Activated T-helper 1 cell treated with anti-CD3 and anti-CD28 coated beads, Interleukin-2, amount 50 U/mL, for 16 hours (primary cell): ENCODE results near the gene ZNF586.
"Not testable (repeated sequence)": the region's sequence is repeated elsewhere in the genome, so short reads cannot be mapped to it uniquely, and the experiment has no call there.

Experiments
- DNase-seq, 2 donors: peaks; one replicate each; pipeline ENCODE4 v3.0.0-alpha.2; 2020; ENCODE audit warnings: low read depth in 1 of 2, low spot score in 1 of 2

Gene ZNF586

DNA sequence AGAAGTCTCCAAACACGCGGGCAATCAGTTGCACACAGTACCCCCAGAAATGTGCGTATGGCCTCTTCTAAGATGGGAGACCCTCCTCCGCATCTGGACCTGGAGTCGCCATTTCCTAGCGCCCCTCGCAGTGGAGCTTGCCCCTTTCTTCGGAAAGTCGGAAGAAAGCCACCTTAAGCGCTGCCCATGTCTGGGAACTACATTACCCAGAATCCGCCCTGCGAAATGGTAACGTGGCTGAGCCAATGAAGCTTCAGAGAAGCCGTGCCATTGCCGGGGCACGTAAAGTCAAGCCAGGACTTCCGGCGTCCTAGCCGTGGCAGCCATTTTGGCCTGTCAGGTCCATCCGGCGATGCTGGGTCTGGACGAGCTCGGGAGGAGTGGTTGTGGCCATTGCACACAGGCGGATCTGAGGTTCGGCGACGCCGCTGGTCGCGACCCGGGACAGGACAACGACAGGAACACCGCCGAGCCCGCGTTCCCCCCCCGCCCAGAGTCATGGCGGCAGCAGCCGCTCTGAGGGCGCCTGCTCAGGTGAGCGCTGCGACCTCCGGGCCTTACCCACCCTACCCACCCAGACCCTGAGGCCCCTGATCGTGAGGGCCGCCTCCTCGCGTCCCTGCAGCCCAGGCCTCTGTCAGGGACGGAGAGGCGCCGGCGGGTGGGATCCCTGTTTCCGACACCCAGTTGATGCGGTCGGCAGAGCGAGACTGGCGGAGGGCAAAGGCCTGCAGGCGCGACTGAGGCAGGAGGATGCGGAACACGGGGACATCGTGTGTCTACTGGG lies at the start of gene ZNF586:
Gene ZNF586, plus strand, starts transcription at position 332 of the 787 bp plus-strand sequence. Its CDS starts 167 bp downstream, at position 499.
- peak; percentile 76 to 78 for DNase-seq

DNA sequence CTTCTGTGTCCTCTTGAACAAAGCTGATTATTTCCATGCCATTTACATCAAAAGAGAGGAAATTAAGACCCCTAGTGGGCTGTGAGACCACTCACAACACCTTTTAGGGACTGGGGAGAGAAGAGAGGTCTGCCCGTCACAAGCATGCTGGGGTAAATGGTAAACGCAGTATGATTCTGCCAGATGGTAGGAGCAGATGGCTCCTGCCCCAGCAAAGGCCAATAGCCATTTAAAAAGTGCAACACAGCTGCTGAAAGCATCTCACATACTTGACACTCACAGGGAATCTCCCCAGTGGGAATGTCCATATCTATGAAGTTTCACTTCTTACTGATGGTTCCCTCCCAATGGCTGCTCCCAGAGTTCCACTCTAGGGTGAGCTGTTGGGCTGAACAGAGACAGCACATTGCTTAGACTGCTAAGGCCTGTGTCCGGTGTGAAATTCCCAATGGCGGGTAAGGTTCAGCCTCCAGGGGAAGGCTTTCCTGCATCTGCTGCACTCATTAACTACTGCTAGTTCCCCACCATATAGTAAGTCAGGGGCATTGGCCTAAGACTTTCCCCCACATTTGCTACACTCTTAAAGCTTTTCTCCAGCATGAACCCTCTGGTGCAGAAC lies 49.5 kb upstream of the ZNF586 start:
- no peak for DNase-seq

DNA sequence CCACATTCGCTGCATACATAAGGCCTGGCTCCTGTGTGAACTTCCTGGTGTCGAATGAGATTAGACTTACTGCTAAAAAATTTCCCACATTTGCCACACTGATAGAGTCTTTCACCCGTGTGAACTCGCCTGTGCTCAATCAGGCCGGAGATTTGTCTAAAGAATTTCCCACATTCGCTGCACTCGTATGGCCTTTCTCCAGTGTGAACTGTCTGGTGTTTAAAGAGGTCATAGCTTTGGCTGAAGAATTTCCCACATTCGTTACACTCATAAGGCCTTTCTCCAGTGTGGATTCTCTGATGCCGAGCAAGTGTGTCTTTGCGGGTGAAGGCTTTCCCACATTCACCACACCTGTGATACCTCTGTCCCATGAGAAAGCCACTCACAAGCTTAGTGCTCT lies 48.6 kb upstream of the ZNF586 start:
- DNase-seq = no peak

DNA sequence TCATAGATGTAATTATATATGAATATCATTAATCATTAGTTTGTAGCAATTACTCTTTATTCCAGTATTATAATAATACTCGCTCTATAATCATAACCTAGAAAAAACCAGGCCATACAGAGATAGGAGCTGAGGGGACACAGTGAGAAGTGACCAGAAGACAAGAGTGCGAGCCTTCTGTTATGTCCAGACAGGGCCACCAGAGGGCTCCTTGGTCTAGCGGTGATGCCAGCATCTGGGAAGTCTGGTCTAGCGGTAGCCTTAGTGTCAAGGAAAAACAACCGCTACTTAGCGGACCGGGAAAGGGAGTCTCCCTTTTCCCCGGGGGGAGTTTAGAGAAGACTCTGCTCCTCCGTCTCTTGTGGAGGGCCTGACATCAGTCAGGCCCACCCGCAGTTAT lies 31.2 kb upstream of the ZNF586 start:
- DNase-seq = peak in 1 of 2 donors; percentile 8

DNA sequence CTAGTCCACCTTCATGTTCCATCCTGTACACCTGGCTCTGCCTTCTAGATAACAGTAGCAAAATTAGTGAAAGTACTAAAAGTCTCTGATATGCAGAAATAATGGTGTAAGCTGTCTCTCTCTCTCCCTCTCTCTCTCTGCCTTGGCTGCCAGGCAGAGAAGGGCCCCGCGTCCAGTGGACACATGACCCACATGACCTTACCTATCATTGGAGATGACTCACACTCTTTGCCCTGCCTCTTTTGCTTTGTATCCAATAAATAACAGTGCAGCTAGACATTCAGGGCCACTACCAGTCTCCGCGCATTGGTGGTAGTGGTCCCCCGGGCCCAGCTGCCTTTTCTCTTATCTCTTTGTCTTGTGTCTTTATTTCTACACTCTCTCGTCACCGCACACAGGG lies 30.7 kb upstream of the ZNF586 start:
- not testable (repeated sequence) for DNase-seq

DNA sequence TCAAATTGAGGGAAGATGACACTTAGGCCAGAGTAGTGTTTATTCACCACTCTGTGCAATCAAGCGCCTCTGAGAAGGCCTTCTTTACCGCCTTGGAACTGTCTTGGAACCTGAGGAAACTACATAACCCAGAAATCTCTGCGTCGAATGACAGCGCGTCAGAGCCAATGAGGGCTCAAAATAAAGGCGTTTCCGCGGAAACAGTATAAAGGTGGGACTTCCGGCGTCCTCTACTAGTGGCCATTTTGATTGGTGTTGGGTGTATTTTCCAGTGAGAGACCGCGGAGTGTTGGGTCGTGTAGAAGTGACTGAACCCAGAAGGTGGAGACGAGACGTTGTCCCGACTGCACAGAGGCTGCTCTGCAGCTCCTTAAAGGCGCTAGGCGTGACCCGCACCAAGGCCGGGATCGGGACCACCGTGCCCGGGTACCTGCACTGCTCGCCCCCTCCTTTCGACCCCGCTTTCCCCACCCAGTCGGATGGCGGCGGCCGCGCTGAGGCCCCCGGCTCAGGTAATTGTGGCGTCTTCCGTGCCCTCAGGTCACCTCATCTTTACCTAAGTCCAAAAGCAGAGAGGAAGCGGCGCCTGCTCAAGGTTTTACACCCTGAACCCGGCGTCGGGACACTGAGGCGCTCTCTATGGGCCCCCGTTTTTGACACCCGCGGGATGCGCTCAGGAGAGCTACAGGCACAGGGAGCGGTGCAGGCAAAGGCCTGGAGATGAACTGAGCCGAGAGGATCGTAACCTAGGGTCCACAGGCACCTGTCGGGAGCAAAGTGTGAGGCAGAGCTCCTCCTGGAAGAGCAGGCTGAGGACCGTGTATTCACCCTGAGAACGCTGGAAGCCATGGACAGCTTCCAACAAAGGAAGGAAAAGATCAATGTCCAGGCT lies 22.6 kb upstream of the ZNF586 start, which contains the start of gene ZNF776:
Gene ZNF776, plus strand, starts transcription at position 236 of the 892 bp plus-strand sequence. Its CDS starts 244 bp downstream, at position 480.
- peak; percentile 56 to 65 for DNase-seq

DNA sequence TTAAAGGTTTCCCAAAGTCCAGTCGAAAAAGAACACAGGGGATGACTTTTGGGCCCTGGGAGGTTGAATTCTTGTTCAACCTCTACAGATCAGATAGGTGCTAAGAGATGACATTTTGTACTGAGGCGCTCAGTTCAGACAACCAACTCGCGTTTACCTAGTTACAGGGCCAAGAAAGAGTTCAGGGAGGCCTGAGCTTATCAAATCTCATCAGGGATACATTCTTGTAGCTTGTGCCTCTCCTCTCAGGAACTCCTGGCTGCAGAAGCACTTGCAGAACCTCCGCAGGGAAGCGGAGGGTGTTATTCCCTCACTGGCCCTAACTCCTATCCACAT lies 22.0 kb upstream of the ZNF586 start:
- no peak for DNase-seq

DNA sequence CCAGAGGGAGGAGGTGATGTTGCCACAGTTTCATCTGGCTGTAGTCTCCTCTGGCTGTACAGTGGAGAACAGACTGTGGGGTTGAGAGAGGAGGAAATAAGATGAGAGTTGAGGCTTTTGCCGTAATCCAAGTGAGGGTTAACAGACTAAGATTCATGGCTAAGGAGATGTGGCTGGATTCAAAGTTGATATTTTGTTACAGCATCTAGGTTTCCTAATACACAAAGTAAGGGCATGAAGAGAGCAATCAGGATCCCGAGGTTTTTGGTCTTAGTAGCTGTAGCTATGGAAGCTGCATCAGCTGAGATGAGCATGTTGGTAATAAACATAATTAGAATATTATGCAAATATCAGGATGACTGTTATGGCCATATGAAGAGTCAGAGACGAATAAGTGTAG lies 21.4 kb upstream of the ZNF586 start:
- DNase-seq = no peak

DNA sequence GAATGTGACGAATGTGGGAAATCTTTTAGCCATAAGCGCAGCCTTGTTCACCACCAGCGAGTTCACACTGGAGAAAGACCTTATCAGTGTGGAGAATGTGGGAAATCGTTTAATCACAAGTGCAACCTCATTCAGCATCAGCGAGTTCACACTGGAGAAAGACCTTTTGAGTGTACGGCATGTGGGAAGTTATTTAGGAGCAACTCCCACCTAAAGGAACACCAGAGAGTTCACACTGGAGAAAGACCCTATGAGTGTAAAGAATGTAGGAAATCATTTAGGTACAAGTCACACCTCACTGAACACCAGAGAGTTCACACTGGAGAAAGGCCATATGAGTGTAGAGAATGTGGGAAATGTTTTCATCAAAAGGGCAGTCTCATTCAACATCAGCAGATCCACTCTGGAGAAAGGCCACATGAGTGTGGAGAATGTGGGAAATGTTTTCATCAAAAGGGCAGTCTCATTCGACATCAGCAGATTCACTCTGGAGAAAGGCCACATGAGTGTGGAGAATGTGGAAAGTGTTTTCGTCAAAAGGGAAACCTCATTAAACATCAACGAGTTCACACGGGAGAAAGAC lies 15.3 kb upstream of the ZNF586 start:
- no peak for DNase-seq

DNA sequence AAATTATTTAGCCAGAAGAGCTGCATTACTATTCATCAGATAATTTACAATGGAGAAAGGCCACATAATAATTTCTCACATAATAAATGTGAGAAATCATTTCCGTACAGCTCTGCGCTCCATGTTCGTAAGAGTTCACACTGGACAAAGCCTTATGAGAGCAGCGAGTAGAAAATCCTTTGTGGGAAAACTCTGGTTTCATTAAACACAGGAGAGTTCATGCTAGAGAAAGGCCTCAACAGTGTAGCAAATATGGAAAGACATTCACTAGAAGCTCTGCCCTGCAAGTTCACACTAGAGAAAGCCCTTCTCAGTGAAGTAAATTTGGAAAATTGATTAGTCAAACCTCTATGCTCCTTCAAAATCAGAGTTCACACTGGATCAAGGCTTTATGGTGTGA lies 14.4 kb upstream of the ZNF586 start:
- DNase-seq = no peak

DNA sequence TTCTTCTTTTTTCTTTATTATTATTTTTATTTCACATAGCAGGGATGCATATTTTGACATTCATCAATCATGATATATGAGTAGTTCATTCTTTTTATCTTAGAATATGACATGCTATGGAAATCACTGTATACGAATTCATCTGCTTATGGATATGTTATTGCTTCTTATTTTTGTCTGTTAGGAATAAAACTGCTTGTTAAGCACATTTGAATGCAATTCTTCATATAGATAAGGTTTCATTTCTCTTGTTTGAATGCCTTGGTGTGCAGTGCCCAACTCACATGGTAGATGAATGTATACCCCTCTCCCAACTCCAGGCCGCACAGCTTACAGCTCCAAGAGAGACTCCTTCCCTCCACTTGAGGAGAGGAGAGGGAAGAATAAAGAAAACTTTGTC lies 11.5 kb upstream of the ZNF586 start:
- no peak for DNase-seq

DNA sequence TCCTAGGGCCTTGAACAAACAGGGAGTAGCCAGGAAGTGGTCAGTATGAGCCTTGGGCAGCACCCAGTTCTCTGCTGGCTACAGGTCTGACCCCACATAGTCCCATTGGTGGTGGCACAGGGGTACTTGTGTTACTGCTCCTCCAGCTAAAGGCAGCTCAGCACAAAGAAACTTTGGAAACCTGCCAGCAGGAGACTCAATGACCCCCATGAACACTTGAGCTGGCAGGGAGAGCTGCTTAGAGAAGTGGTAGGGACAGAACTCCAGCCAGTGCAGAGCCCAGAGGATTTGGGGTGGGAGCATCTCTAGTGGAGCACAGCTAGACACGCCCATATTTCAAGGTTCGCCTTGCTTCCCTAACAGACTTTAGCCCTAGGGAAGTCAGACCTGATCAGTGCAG lies 10.4 kb upstream of the ZNF586 start:
- no peak for DNase-seq

DNA sequence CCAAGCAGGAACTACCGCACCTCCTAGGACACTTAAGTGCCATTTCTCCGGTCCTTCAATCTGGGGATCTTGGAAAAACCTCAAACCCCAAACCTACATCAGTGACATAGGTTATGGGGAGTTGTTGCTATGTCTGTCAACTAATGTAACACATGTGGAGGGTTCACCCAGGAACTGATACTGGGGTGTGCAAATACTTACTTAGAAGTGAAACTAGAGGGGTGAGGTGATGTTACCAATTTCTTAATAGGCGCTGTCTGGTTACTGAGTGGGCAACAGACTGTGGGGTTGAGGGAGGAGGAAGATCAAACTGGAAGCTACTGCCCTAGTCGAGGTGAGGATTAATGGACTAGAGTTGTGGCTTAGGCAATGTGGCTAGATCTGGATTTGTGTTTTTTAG lies 1.9 kb downstream of the ZNF586 start:
- DNase-seq = no peak

DNA sequence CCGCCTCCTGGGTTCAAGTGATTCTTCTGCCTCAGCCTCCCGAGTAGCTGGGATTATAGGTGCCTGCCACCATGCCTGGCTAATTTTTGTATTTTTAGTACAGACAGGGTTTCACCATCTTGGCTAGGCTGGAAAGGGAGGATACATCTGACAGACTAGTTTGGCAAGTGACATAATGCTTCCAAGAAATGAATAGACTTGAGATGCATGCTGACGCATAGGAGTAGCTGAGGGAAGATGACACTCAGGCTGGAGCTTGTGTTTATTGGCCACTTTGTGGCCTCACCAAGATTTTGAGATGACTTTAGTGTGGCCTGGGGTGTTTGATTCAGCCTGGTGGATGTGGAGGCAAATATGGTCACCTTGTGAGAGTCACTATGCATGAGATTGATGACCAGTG lies 4.0 kb downstream of the ZNF586 start:
- no peak for DNase-seq

DNA sequence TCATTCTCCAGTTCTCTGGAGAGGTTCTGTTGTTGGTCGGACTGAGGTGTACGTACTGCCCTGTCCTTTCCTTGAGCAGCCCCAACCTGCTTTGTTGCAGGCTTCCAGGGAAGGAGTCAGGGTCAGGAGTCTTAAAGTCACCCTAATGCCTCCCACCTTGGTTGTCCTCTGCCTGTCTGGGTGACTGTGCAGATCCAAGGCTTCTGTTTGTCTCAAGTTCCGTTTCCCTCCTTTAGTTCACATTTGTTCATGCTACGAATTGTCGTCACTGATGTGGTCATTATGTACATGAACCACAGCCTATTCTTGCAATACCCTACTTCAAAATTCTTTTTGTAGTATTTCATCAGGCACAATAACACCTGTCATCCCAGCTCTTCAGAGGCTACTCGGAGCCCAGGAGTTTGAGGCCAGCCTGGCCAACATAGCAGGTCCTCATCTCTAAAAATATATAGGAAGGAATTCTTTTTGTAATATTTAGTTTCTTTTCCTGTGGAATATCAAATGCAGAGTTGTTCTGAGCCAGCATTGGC lies 7.4 kb downstream of the ZNF586 start:
- no peak for DNase-seq

DNA sequence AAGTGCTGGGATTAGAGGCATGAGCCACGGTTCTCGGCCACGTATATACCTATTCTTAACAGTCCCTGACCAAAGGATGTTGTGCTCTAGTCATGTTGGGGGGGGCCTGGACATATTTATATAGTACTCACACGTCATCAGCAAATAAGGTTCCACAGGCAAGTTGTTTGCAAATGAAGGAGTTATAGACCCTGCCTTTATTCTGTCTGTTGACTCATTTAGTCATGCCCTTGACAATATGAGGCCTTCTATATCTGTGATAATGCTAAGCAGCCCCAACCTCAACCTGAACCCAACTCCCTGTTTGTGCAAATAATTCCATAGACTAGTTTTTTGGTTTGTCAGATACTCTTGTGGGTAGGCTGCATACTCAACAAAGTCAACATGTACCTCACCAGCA lies 8.9 kb downstream of the ZNF586 start:
- no peak for DNase-seq

DNA sequence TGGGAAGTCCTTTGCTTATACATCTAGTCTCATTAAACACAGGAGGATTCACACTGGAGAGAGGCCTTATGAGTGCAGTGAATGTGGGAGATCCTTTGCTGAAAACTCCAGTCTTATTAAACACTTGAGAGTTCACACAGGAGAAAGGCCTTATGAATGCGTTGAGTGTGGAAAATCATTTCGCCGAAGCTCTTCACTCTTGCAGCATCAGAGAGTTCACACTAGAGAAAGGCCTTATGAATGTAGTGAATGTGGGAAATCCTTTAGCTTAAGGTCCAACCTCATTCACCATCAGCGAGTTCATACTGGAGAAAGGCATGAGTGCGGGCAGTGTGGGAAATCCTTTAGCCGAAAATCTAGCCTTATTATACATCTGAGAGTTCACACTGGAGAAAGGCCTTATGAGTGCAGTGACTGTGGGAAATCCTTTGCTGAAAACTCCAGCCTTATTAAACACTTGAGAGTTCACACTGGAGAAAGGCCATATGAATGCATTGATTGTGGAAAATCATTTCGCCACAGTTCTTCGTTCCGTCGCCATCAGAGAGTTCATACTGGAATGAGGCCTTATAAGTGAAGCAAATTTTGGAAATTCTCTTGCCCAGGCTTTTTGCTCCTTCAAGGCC lies 9.9 kb downstream of the ZNF586 start:
- DNase-seq = no peak

DNA sequence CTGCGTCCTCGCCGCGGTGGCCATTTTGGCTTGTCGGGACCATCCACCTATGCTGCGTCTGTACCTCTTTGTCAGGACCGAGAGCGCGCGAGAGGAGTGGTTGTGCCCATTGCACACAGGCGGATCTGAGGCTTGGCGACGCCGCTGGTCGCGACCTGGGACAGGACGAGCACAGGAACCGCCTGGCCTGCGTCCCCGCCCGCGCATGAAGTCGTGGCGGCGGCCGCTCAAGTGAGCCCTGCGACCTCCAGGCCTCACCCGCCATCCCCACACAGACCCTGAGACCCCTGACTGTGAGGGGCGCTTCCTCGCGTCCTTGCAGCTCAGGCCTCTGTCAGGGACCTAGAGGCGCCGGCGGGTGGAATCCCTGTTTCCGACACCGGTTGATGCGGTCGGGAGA lies 16.8 kb downstream of the ZNF586 start:
- no peak for DNase-seq

DNA sequence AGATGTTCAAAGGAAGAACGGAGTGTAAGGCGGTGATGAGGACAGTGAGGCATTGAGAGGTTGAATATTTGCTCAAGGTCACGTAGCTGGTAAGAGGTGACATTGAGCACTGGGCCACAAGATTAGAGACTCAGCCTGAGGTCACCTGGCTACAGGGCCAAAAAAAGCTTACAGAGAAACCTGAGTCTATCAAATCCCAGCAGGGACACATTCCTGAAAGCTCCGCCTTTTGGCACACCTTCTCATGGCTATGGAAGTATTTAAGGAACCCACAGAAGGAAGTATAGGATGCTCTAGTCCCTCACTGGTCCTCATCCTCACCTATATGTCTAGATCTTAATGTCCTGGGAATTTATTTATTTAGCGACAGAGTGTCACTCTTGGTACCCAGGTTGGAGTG lies 17.4 kb downstream of the ZNF586 start:
- DNase-seq = no peak

DNA sequence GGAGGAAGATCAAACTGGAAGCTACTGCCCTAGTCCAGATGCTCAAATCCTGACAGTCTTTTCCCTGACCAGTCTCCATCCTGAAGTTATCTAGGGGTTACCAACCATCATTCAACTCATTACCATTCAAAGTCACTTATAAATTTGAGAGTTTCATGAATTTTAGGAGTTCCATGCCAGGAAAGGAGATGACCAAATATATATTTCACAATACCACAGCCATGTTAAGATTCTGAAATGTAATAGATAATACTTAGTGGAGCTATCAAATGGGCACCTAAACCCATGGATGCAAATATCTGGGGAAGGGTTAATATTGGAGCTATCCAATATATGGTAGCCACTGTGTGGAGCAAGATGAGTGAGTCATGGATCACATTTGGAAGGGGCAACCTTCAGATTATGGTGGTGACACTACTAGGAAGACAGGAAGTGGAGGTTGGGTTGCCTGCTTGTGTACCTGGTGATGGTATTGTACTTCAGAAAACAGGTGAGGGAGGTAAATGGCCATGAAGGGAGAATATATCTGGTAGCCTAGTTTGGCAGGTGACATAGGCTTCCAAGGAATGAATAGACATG lies 18.7 kb downstream of the ZNF586 start:
- no peak for DNase-seq
